Nucleus accumbens (tissue), 56 donors: ENCODE results near the gene COX6A2.

Source experiments
- DNase-seq, 56 donors: peaks; one replicate each; lab custom pipeline; 2025; lab: John Stamatoyannopoulos, UW

COX6A2 gene

GRCh38 chr16:31428279-31428597, at the start of gene COX6A2:
Gene COX6A2 (minus strand): TSS chr16:31428360. CDS start chr16:31428325, 35 bp downstream.
- DNase-seq: no peak

- no peak for DNase-seq
These were observed 49.4 kb upstream of the COX6A2 start for GRCh38 chr16:31477220-31478216.

GRCh38 chr16:31476303-31477219, 48.4 kb upstream of the COX6A2 start:
- peak in 26 of 56 donors; percentile 10 to 61 (median 27) for DNase-seq

GRCh38 chr16:31475946-31476302, 47.8 kb upstream of the COX6A2 start:
- no peak for DNase-seq

- DNase-seq: no peak
These were observed 46.9 kb upstream of the COX6A2 start for GRCh38 chr16:31474773-31475738.

- no peak for DNase-seq
These were observed 46.1 kb upstream of the COX6A2 start for GRCh38 chr16:31474173-31474714.

- DNase-seq: no peak
These were observed 45.3 kb upstream of the COX6A2 start for GRCh38 chr16:31473264-31473984.

- DNase-seq: peak in 3 of 56 donors; percentile 17 to 54 (median 43)
These were observed 44.6 kb upstream of the COX6A2 start for GRCh38 chr16:31472709-31473203.

GRCh38 chr16:31471875-31472708, 43.9 kb upstream of the COX6A2 start, which contains the start of gene TGFB1I1:
Gene TGFB1I1 (plus strand): TSS chr16:31472152. CDS start chr16:31472189, 37 bp downstream.
- DNase-seq: no peak

GRCh38 chr16:31471241-31471874, 43.2 kb upstream of the COX6A2 start:
- DNase-seq: no peak

GRCh38 chr16:31470615-31471014, 42.5 kb upstream of the COX6A2 start:
- no peak for DNase-seq

- no peak for DNase-seq
These were observed 39.7 kb upstream of the COX6A2 start for GRCh38 chr16:31467858-31468257.

GRCh38 chr16:31467151-31467773, 39.1 kb upstream of the COX6A2 start:
- DNase-seq: no peak

- DNase-seq: no peak
These were observed 38.3 kb upstream of the COX6A2 start for GRCh38 chr16:31466381-31466841.

- DNase-seq: no peak
These were observed 37.7 kb upstream of the COX6A2 start for GRCh38 chr16:31465788-31466370.

GRCh38 chr16:31464781-31465260, 36.7 kb upstream of the COX6A2 start:
- no peak for DNase-seq
